Stimulated activated naive B cell treated with anti-CD40 and anti-IgM and Interleukin-4, amounts not matched to agents 10 μg/mL and 1 μg/mL and 100 μg/mL, for 72 hours (primary cell): ENCODE data around the gene SCO1.
"Not testable (repeated sequence)": the region's sequence is repeated elsewhere in the genome, so short reads cannot be mapped to it uniquely, and the experiment has no call there.

ENCODE experiments used
- ATAC-seq, 2 donors: fragments of 150-1000 bp; cut with Tn5 transposase; replicated peaks; 2 replicates each; pipeline ENCODE4 v1.10.0; 2021; ENCODE audit warnings: moderate library complexity in 1 of 2
- DNase-seq: peaks from one replicate; pipeline ENCODE4 v3.0.0; 2021
- H3K27ac Mint-ChIP-seq: one replicate; pipeline ENCODE4 v1.8.0; 2022; ENCODE audit warnings: mild to moderate bottlenecking, mixed read lengths
- H3K27me3 Mint-ChIP-seq, 2 donors: one replicate each; pipeline ENCODE4 v1.8.0; 2022; ENCODE audit warnings: mixed read lengths in 2 of 2
- H3K36me3 Mint-ChIP-seq, 2 donors: one replicate each; pipeline ENCODE4 v1.8.0; 2022; ENCODE audit warnings: mixed read lengths in 2 of 2, mild to moderate bottlenecking in 1 of 2
- H3K4me1 Mint-ChIP-seq, 2 donors: one replicate each; pipeline ENCODE4 v1.8.0; 2022; ENCODE audit warnings: mixed read lengths in 2 of 2, mild to moderate bottlenecking in 1 of 2
- H3K4me3 Mint-ChIP-seq, 2 donors: one replicate each; pipeline ENCODE4 v1.8.0; 2022; ENCODE audit warnings: mild to moderate bottlenecking in 2 of 2, mixed read lengths in 2 of 2, moderate library complexity in 1 of 2
- H3K9me3 Mint-ChIP-seq, 2 donors: one replicate each; pipeline ENCODE4 v1.8.0; 2022; ENCODE audit warnings: mixed read lengths in 2 of 2, mild to moderate bottlenecking in 1 of 2

Gene SCO1

DNA sequence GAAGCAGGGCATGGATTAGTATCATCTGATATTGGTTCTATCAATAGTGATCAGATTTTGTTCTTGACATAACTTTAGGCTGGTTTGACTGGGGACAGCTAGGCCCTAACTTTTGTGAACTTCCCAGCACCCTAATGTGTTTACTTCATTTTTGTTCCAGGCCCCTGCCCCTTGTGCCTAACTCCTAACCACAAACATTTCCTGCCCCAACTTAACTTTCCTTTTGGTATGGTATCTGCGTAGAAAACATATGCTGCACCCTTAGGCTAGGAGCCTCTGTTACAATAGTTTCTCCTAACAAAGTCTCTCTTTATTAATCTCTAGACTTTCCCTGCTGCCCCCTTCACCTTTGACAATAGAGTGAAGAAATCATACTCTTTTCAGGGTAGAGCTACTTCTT lies 2.5 kb upstream of the SCO1 start:
- no peak for ATAC-seq
- H3K4me3 Mint-ChIP-seq, result peak overlapping the region; percentile 30 to 39
- H3K9me3 Mint-ChIP-seq, result no peaks in the 10 kb centered on the region
- peak overlapping the region; percentile 74 for H3K27ac Mint-ChIP-seq
- H3K36me3 Mint-ChIP-seq, result peaks cover 4 to 8% of the 10 kb centered on the region in 2 donors
- H3K4me1 Mint-ChIP-seq, result peaks cover 27 to 46% of the 10 kb centered on the region in 2 donors
- no peak for DNase-seq
- no peaks in the 10 kb centered on the region for H3K27me3 Mint-ChIP-seq

DNA sequence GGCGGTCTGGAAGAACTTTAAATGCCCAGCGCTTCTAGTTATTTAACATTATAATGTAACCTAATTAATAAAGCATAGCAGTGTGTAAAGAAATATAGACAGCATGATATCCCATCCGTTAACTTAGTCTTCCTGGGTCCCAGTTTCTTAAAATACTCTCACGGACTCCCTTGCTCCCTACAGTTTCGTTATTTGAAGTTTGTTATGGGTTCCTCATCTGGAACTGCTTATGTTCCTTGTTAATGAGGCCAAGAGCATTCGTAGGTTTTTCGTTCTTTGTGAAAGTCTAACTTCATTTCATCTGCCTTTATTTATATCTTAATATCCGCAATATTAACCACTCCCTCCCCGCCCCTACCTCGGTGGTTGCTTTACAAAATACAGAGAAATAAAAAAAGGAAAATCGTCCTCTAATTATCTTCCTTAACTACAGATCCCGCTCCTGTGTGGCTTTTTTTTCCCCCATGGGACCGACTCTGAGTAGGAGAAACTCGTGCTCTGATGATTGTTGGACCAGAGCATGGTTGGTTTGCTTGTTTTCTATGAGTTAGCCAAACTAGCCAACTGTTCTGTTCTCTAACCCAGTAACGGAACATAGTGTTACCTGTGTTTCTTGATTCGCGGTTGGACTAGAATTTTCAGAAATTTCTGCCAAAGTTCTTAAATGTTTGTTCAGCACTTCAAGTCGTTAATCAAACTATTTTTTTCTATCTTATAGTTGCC lies 924 bp upstream of the SCO1 start:
- no peak for DNase-seq
- H3K9me3 Mint-ChIP-seq, result no peaks in the 10 kb centered on the region
- peaks cover 10 to 19% of the 10 kb centered on the region in 2 donors for H3K36me3 Mint-ChIP-seq
- no peak for ATAC-seq
- no peaks in the 10 kb centered on the region for H3K27me3 Mint-ChIP-seq
- H3K27ac Mint-ChIP-seq, result peak overlapping the region; percentile 96
- H3K4me3 Mint-ChIP-seq, result peak overlapping the region; percentile 92
- H3K4me1 Mint-ChIP-seq, result peaks cover 28 to 53% of the 10 kb centered on the region in 2 donors

DNA sequence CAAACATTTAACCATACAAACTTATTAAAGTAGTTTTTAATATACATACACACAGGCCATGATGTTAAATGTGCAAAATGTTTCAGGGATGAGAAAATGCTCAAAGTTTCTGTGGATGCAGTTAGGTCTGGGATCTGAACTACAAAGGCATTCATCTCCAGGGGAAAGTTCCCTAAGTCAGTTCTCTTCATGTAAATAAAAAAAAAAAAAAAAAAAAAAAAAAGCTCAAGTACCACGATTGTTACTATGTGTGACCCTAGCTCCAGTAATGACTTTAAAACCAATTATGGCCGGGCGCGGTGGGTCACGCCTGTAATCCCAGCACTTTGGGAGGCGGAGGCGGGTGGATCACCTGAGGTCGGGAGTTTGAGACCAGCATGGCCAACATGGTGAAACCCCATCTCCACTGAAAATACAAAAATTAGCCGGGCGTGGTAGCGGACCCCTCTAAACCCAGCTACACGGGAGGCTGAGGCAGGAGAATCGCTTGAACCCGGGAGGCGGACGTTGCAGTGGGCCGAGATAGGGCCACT lies 1.4 kb downstream of the SCO1 start:
- Mint-ChIP-seq H3K4me1 (peaks cover 19 to 41% of the 10 kb centered on the region in 2 donors), H3K4me3 (peak overlapping the region; percentile 92), H3K36me3 (peaks cover 22 to 33% of the 10 kb centered on the region in 2 donors)
- ATAC-seq, H3K27me3 Mint-ChIP-seq, H3K9me3 Mint-ChIP-seq, DNase-seq, H3K27ac Mint-ChIP-seq: not testable (repeated sequence)

DNA sequence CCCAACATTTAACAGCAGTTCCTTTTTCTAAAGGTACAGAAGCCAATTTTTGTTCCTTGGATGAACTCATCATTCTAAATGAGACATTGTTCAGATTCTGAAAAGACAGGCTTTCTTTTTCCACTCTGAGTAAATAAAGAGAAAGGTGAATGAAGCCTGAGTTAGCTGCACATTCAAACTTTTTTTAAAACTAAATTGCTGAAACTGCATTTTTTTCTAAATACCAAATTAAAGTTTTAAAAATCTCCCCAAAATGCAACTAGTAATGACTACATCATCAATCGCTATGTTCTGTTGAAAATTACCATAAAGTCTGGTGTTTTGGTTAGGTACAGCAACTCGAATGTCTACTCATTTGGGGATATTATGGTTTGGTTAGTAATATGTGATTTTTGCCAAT lies 9.8 kb downstream of the SCO1 start:
- ATAC-seq, result no peak

DNA sequence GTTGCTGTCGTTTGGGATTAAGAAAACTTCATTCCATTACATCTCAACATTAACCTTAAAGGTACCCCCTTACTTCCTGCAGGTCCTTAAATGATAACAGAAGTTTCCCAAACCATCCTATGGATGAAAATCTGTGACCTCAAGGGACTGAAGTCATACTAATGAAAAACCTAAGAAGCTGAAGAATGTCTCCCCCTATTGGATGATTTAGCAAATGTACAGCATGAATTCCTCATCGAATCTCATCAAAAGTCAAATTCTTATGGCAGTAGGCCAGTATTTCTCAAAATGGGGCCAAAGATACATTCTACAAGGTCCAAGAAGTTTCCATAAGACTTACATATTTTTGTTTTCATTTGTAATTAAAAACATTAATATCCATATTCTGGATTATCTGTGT lies 13.5 kb downstream of the SCO1 start:
- Mint-ChIP-seq H3K4me3 (no peak overlapping the region), H3K4me1 (peaks cover 0 to 1% of the 10 kb centered on the region in 2 donors), H3K27me3 (no peaks in the 10 kb centered on the region), H3K36me3 (peaks cover 35 to 47% of the 10 kb centered on the region in 2 donors), H3K9me3 (no peaks in the 10 kb centered on the region), H3K27ac (no peak overlapping the region)
- ATAC-seq, result no peak
- no peak for DNase-seq

More for the DNA sequence above, 9.8 kb downstream of the SCO1 start:
- Mint-ChIP-seq H3K36me3 (peaks cover 37 to 56% of the 10 kb centered on the region in 2 donors), H3K27me3 (no peaks in the 10 kb centered on the region), H3K9me3 (no peaks in the 10 kb centered on the region), H3K27ac (no peak overlapping the region), H3K4me3 (no peak overlapping the region), H3K4me1 (peaks cover 14 to 16% of the 10 kb centered on the region in 2 donors)
- DNase-seq, result no peak

DNA sequence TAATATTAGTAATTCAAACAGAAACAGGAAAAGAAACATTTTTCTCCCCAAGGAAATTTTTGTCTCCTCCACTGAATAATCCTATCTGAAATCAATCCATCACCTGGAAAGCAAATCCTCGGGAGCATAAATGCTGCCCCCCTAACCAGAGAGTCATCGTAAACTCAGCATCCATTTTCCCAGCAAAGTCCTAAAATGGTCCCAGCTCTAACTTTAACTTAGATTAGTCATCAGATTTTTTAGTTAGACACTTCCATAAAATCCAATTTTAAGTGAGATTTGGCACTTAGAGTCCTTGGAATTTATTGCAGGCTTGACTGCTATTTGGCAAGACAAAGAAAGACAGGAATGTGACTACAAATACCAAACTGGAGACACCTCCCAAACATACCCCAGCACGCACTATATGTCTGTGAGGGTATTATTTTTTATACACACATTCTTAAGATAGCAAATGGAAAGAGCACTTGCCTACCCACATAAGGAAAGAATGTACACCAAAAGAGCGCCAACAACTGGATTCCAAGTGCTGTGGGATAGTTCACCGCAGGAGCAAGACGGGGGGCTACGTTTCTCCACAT lies 15.4 kb downstream of the SCO1 start:
- DNase-seq, result no peak
- no peak for ATAC-seq

DNA sequence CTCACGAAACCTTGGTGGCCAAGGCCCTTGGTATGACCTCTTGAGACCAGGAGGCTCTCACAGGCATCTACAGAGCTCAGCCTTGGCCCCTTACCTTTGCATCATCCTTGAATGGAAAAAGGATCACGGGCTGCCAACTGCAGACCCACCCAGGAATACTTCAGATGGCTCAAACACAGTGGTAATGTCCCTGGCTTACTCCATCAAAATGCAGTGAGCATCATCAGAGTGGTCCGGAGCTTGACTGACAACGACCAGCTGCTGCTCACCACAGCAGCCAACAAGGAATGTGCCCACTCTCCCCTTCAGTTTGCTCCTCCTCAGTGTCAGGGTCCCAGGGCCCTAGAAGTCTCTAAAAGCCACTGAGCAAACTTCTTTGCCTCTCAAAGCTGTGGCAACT lies 22.6 kb downstream of the SCO1 start:
- H3K27ac Mint-ChIP-seq, result no peak overlapping the region

More for the DNA sequence above, 15.4 kb downstream of the SCO1 start:
- Mint-ChIP-seq H3K27me3 (no peaks in the 10 kb centered on the region), H3K9me3 (no peaks in the 10 kb centered on the region), H3K4me1 (peaks cover 0 to 1% of the 10 kb centered on the region in 2 donors), H3K36me3 (peaks cover 33 to 50% of the 10 kb centered on the region in 2 donors), H3K4me3 (no peak overlapping the region), H3K27ac (no peak overlapping the region)

DNA sequence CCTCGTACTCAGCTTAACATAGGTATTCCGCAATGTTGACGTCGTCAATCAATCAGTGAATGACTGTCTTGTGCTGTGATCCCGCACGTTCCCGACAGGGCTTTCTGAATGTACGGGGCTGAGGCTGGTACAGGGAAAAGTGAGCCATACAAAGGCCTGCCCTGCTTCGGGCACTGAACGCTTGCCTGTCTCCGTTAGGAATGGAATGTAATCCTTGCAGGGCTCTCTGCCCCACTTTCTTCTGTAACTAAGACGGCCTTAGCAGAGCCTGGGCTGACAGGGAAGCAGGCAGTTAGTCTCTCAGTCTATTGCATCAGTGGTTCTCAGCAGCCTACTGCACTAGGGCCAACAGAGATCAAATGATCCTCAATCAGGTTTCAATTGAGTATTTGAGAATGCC lies 24.0 kb downstream of the SCO1 start:
- Mint-ChIP-seq H3K36me3 (peaks cover 11 to 30% of the 10 kb centered on the region in 2 donors), H3K9me3 (no peaks in the 10 kb centered on the region)

More for the DNA sequence above, 22.6 kb downstream of the SCO1 start:
- no peaks in the 10 kb centered on the region for H3K4me1 Mint-ChIP-seq
- H3K9me3 Mint-ChIP-seq, result no peaks in the 10 kb centered on the region
- DNase-seq (no peak), ATAC-seq (no peak)
- no peaks in the 10 kb centered on the region for H3K27me3 Mint-ChIP-seq
- peaks cover 14 to 37% of the 10 kb centered on the region in 2 donors for H3K36me3 Mint-ChIP-seq
- no peak overlapping the region for H3K4me3 Mint-ChIP-seq

DNA sequence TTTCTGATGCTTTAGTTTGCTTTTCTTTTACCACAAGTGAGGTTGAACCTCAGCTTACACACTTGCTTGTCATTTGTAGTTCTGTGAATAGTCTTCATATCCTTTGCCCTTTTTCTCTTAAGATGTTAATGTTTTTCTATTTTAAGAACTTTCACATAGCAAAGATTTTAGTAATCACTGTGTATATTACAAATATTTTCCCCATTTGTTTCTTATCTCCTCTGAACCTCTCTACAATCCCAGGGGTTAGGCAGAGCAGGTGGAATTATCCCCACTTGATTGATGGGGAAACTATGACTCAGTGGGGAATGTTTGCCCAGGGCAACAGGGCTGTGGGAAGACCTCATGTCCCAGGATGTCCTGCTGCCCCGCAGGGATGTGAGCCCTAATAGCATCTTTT lies 28.6 kb downstream of the SCO1 start:
- no peaks in the 10 kb centered on the region for H3K27me3 Mint-ChIP-seq
- H3K9me3 Mint-ChIP-seq, result no peaks in the 10 kb centered on the region
- DNase-seq (no peak), ATAC-seq (no peak)
- no peak overlapping the region for H3K4me3 Mint-ChIP-seq
- H3K36me3 Mint-ChIP-seq, result peaks cover 18 to 24% of the 10 kb centered on the region in 2 donors
- H3K4me1 Mint-ChIP-seq, result no peaks in the 10 kb centered on the region
- no peak overlapping the region for H3K27ac Mint-ChIP-seq

More for the DNA sequence above, 24.0 kb downstream of the SCO1 start:
- Mint-ChIP-seq H3K27ac (no peak overlapping the region), H3K27me3 (no peaks in the 10 kb centered on the region), H3K4me3 (no peak overlapping the region), H3K4me1 (no peaks in the 10 kb centered on the region)
- no peak for DNase-seq
- ATAC-seq, result no peak

DNA sequence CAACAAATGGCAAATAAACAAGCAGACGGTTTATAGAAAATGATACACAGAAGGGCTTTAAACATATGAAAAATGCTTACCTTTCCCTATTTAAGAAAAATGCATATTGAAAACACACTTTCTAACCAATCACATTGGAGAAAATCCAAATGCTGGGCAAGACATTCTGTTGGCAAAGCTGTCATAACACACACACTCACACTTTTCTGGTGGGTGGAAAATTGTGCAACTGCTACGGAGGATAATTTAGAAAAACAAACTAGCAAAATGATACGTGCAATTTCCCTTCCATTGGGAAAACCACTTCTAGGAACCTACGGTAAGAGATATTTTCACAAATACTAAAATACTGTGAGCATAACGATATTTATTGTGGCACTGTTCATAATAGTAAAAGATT lies 30.4 kb downstream of the SCO1 start:
- Mint-ChIP-seq H3K36me3 (peaks cover 18 to 22% of the 10 kb centered on the region in 2 donors), H3K4me3 (no peak overlapping the region), H3K27me3 (no peaks in the 10 kb centered on the region), H3K9me3 (no peaks in the 10 kb centered on the region), H3K4me1 (no peaks in the 10 kb centered on the region), H3K27ac (no peak overlapping the region)
- ATAC-seq (no peak), DNase-seq (no peak)

DNA sequence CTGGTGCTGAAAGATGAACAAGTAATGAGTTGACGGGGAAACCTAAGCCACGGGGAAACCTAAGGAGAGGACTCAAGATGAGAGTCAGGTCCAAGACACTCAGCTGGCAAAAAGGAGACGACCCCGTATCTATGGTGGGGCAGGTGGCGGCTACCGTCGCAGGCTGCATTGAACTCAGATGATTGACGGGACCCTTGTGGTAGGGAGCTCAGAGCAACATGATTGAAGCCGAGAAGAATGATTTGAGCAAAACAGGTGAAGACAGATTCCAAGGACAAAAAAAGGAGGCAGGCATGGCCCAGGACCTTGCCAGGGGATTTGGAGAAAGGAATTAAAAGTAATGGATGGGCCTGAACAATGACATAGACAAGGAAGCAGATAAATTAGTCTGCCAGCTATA lies 32.8 kb downstream of the SCO1 start:
- Mint-ChIP-seq H3K27ac (no peak overlapping the region), H3K4me1 (no peaks in the 10 kb centered on the region), H3K36me3 (peaks cover 22 to 30% of the 10 kb centered on the region in 2 donors), H3K9me3 (no peaks in the 10 kb centered on the region), H3K4me3 (no peak overlapping the region), H3K27me3 (no peaks in the 10 kb centered on the region)
- ATAC-seq (no peak), DNase-seq (no peak)

DNA sequence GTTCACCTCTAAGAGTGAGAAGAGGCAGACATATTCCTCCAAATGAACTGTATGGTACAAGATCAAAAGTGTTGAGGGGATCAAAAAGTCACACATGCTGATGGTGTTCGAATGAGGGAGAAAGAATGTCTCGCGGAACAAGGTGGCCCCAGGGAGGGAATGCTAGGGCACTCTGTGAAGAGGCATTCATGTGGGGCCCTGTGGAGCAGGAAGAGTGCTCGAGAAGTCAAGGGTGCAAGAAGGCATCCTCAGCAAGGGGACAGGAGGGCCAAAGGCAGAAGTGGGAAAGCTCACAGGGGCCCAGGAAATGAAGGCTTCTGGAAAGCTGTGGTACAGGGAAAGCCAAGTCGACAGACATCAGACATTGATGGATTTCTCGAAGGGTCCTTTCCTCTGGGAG lies 34.1 kb downstream of the SCO1 start:
- ATAC-seq (no peak), DNase-seq (no peak)
- Mint-ChIP-seq H3K9me3 (no peaks in the 10 kb centered on the region), H3K4me1 (no peaks in the 10 kb centered on the region), H3K4me3 (no peak overlapping the region), H3K36me3 (peaks cover 30 to 38% of the 10 kb centered on the region in 2 donors), H3K27me3 (no peaks in the 10 kb centered on the region), H3K27ac (no peak overlapping the region)

DNA sequence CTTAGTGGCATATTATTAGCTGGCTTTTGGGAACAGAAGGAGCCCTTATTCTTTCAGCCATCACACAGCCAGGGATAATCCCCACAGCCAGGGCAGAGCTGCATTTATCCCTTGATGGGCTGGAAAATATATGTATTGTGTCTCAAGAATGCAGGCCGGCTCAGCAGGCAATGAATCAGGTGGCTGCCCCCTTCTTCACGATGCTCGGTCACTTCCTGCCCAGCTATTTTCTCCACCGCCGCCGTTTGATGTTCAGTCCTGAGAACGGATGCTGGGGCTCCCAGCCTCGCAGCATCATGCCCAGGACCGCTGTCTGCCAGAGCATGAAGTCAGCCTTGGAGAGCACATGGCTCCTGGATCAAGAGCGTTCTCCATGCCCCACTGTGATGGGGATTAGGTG lies 35.9 kb downstream of the SCO1 start:
- Mint-ChIP-seq H3K9me3 (no peaks in the 10 kb centered on the region), H3K27ac (no peak overlapping the region)
- no peak for DNase-seq

DNA sequence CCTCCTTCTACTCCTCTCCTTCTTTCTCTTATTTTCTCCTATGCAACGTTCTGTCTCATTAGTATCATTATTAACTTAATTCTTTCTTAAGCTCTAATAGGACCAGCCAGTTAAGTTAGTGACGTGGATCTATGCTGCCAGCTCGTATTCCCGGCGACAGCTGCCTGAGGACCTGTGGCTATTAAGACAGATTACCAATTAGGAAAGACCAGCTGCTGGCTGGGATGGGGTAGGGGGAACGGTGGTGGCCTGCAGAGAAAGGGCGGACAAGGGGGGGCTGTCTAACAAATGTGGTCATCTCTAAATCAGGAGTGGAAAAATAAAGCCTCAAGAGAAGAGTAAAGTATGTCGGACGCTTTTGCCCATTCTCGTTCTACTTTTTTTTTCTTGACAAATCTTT lies 39.5 kb downstream of the SCO1 start:
- H3K27ac Mint-ChIP-seq, result no peak overlapping the region
- no peak for ATAC-seq
- no peak for DNase-seq
- peaks cover 4 to 9% of the 10 kb centered on the region in 2 donors for H3K4me1 Mint-ChIP-seq
- peaks cover 19 to 32% of the 10 kb centered on the region in 2 donors for H3K36me3 Mint-ChIP-seq
- H3K4me3 Mint-ChIP-seq, result no peak overlapping the region
- no peaks in the 10 kb centered on the region for H3K9me3 Mint-ChIP-seq
- H3K27me3 Mint-ChIP-seq, result peaks cover 0 to 9% of the 10 kb centered on the region in 2 donors

More for the DNA sequence above, 35.9 kb downstream of the SCO1 start:
- H3K27me3 Mint-ChIP-seq, result no peaks in the 10 kb centered on the region
- H3K4me1 Mint-ChIP-seq, result no peaks in the 10 kb centered on the region
- no peak overlapping the region for H3K4me3 Mint-ChIP-seq
- peaks cover 31 to 43% of the 10 kb centered on the region in 2 donors for H3K36me3 Mint-ChIP-seq
- ATAC-seq, result no peak

DNA sequence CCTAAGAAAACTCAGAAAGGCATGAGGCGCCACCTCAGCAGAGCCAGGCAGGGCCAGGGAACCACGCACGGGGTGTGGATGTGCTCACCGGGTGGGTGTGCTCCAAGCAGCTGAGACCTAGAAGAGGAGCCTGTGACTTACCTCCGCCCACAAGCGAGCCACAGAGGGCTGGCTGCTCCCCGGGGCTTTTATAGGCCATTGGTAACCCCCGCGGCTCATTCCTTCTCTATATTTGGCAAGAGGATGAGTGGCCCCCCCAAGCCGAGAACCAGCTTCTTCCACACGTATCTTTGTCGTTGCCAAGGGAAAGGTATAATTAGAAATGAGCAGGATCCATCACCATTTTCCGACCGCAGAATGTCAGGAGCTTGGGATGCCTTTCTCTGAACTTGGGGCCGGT lies 40.2 kb downstream of the SCO1 start, which contains the start of gene MYH3:
MYH3 (minus strand) TSS at position 162 of the 400 bp plus-strand sequence. CDS start 2,245 bp downstream, outside the sequence.
- no peak within 1 kb of the TSS for H3K27ac Mint-ChIP-seq
- H3K4me3 Mint-ChIP-seq, result no peak within 1 kb of the TSS
- peaks cover 17 to 31% of the 10 kb centered on the region in 2 donors for H3K36me3 Mint-ChIP-seq

More for the DNA sequence above, 40.2 kb downstream of the SCO1 start, which contains the start of gene MYH3:
- H3K4me1 Mint-ChIP-seq, result peaks cover 8 to 12% of the 10 kb centered on the region in 2 donors
- ATAC-seq, result no peak
- no peaks in the 10 kb centered on the region for H3K9me3 Mint-ChIP-seq
- DNase-seq, result no peak
- H3K27me3 Mint-ChIP-seq, result peaks cover 0 to 9% of the 10 kb centered on the region in 2 donors
